D721Med (cell line): ENCODE results near the gene NBR1.

Experiments
- DNase-seq: peaks from one replicate; pipeline ENCODE4 v3.0.0; 2011; ENCODE audit warnings: low spot score; ENCODE audit not compliant: insufficient read length
- FAIRE-seq: peaks from 2 replicates; lab custom pipeline; 2011; peaks lifted over from hg19 to GRCh38; lab: Jason Lieb, UNC
- CTCF ChIP-seq: IDR thresholded peaks from 2 replicates; pipeline ENCODE4 v1.5.1; 2012; ENCODE audit warnings: mild to moderate bottlenecking, control low read depth; ENCODE audit not compliant: insufficient read depth; ENCODE audit errors: missing control alignments

NBR1 gene

GRCh38 chr17:43213545-43213944 is 42.5 kb downstream of the NBR1 start:
- no peak for TF ChIP-seq CTCF
- DNase-seq, result no peak
- FAIRE-seq, result no peak

- no peak for DNase-seq
- TF ChIP-seq CTCF, result no peak
- FAIRE-seq, result no peak
These were observed 44.3 kb downstream of the NBR1 start for GRCh38 chr17:43215341-43215740.

GRCh38 chr17:43216369-43216761 is 45.4 kb downstream of the NBR1 start:
- FAIRE-seq (no peak), DNase-seq (no peak)
- no peak for TF ChIP-seq CTCF

- DNase-seq, result no peak
These were observed 46.0 kb downstream of the NBR1 start for GRCh38 chr17:43216762-43217613.

GRCh38 chr17:43217614-43218087 is 46.6 kb downstream of the NBR1 start:
- no peak for TF ChIP-seq CTCF
- DNase-seq, result no peak
- FAIRE-seq, result no peak

More at GRCh38 chr17:43216762-43217613, 46.0 kb downstream of the NBR1 start:
- TF ChIP-seq CTCF, result no peak
- no peak for FAIRE-seq

- TF ChIP-seq CTCF, result no peak
- DNase-seq (no peak), FAIRE-seq (no peak)
These were observed 48.0 kb downstream of the NBR1 start for GRCh38 chr17:43219001-43219400.
